SK-N-SH treated with all-trans-retinoic acid at 6 μM for 48 hours (cell line): ENCODE results near the gene PTPN1.

Experiments used
- ZC3H10 ChIP-seq: fragments of 250-450 bp; sonication (Bioruptor Pico); IDR thresholded peaks from 2 replicates; pipeline ENCODE4 v1.5.1; 2021; ENCODE audit warnings: mild to moderate bottlenecking, moderate library complexity
- ZNF565 ChIP-seq: fragments of 450-650 bp; formaldehyde crosslinking; conservative IDR thresholded peaks from 2 replicates; pipeline ENCODE4 v1.5.0; 2020; ENCODE audit warnings: low read depth, mild to moderate bottlenecking, moderate library complexity

GRCh38 chr20:50484271-50484976 lies 25.8 kb upstream of the PTPN1 start:
- TF ChIP-seq ZNF565 (no peak), ZC3H10 (CRISPR knock-in tag) (no peak)
